ENCODE results near the gene USP17L21. TPM values are rescaled to one million over a fixed set of nuclear protein-coding genes. Genes with fewer than 3 reads are reported as not detected.
"Not testable (repeated sequence)": the region's sequence is repeated elsewhere in the genome, so short reads cannot be mapped to it uniquely, and the experiment has no call there.

The USP17L21 gene
- total and polyA plus RNA-seq, 2 of the 13 experiments (the other 11 are each of a cell fraction or from before 2014, with no cell fraction given) = not detected

- H3K4me1 ChIP-seq (ENCODE audit: insufficient read depth, low read length); in situ Hi-C loops (cut with HindIII; ENCODE audit: extremely low pct_ligation_motif_present, low pct_unique_long_range_greater_than_20kb); H3K9ac ChIP-seq (ENCODE audit: insufficient read depth, low read depth, low read length); H3K9me3 ChIP-seq (ENCODE audit: low read length); H4K20me1 ChIP-seq (ENCODE audit: insufficient read depth, low read length); H3K4me3 ChIP-seq (replicated peaks in 1 of 3; ENCODE audit: insufficient read depth in 1 of 3, low read depth in 2 of 3, low read length in 3 of 3); POLR2A ChIA-PET; intact Hi-C loops (cut with micrococcal nuclease; ENCODE audit: unreplicated experiment); H2AFZ ChIP-seq (ENCODE audit: low read length); H3K27me3 ChIP-seq (ENCODE audit: control insufficient read depth in 1 of 2, insufficient read depth in 2 of 2, low read length in 2 of 2); ATAC-seq; CTCF ChIA-PET (ENCODE audit: low intra/inter-chr PET ratio, low total read pairs); H3K4me2 ChIP-seq (ENCODE audit: low read depth, low read length); H3K27ac ChIP-seq (ENCODE audit: extremely low read length, insufficient read depth, low read length); DNase-seq (ENCODE audit: low spot score); BruUV-seq (replicated peaks); H3K79me2 ChIP-seq (ENCODE audit: insufficient read depth, low read length); FAIRE-seq; H3K36me3 ChIP-seq (replicated peaks in 1 of 2; ENCODE audit: control insufficient read depth in 1 of 2, insufficient read depth in 2 of 2, low read length in 2 of 2): not testable (repeated sequence)
- WGBS (ENCODE audit: low lambda C conversion rate) = no CpG with 5 or more reads among the region's 15 CpGs
Measured at GRCh38 chr4:9267319-9267718, 4.6 kb downstream of the USP17L21 start, which contains the start of gene USP17L22. TSS of gene USP17L22 (plus strand) at chr4:9267619. CDS start at chr4:9267619, 0 bp downstream.

DNA sequence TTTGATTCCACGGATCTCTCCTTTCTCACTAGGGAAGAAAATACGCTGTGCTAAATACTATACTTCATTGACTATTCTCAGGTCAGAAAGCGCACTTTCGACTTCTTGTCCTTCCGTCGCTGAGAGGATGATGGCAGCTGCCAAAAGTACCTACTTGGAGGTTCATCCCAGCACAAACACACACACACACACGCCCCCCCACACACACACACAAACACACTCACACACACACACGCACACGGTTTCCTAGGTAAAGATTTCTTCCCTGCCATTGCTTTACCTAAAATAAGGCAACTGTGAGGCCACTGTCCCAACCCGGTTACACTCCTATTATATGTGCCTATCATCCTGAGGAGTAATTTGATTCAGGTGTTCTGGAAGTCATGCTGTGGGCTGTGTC lies 9.0 kb downstream of the USP17L21 start:
- ATAC-seq; H2AFZ ChIP-seq (ENCODE audit: low read length); H3K9ac ChIP-seq (ENCODE audit: insufficient read depth, low read depth, low read length); BruUV-seq (replicated peaks); H3K4me3 ChIP-seq (replicated peaks in 1 of 3; ENCODE audit: insufficient read depth in 1 of 3, low read depth in 2 of 3, low read length in 3 of 3); in situ Hi-C loops (cut with HindIII; ENCODE audit: extremely low pct_ligation_motif_present, low pct_unique_long_range_greater_than_20kb); H4K20me1 ChIP-seq (ENCODE audit: insufficient read depth, low read length); H3K9me3 ChIP-seq (ENCODE audit: low read length); CTCF ChIA-PET (ENCODE audit: low intra/inter-chr PET ratio, low total read pairs); H3K4me1 ChIP-seq (ENCODE audit: insufficient read depth, low read length); DNase-seq (ENCODE audit: low spot score); H3K36me3 ChIP-seq (replicated peaks in 1 of 2; ENCODE audit: control insufficient read depth in 1 of 2, insufficient read depth in 2 of 2, low read length in 2 of 2); H3K27ac ChIP-seq (ENCODE audit: extremely low read length, insufficient read depth, low read length); H3K27me3 ChIP-seq (ENCODE audit: control insufficient read depth in 1 of 2, insufficient read depth in 2 of 2, low read length in 2 of 2); H3K4me2 ChIP-seq (ENCODE audit: low read depth, low read length); POLR2A ChIA-PET; FAIRE-seq; H3K79me2 ChIP-seq (ENCODE audit: insufficient read depth, low read length); intact Hi-C loops (cut with micrococcal nuclease; ENCODE audit: unreplicated experiment): not testable (repeated sequence)
- WGBS (ENCODE audit: low lambda C conversion rate) = 56% methylated on average over 8 of the region's 10 CpGs

Other genes with a start within 250 kb of the USP17L21 start
- gene FAM90A26, start 92.5 kb upstream of the USP17L21 start, total RNA-seq (2016; rRNA removed; fragmentation: Illumina TruSeq; extraction: Trizol) = not detected in 2 replicates
- gene FAM90A26, start 92.5 kb upstream of the USP17L21 start, polyA plus RNA-seq (2011; rRNA removed) = not detected in 2 replicates
- gene USP17L10, start 52.2 kb upstream of the USP17L21 start, total RNA-seq (2016; rRNA removed; fragmentation: Illumina TruSeq; extraction: Trizol) = not detected in 2 replicates
- gene USP17L10, start 52.2 kb upstream of the USP17L21 start, polyA plus RNA-seq (2011; rRNA removed) = not detected in 2 replicates
- gene USP17L11, start 47.5 kb upstream of the USP17L21 start, total RNA-seq (2016; rRNA removed; fragmentation: Illumina TruSeq; extraction: Trizol) = not detected in 2 replicates
- gene USP17L11, start 47.5 kb upstream of the USP17L21 start, polyA plus RNA-seq (2011; rRNA removed) = not detected in 2 replicates
- gene USP17L12, start 42.7 kb upstream of the USP17L21 start, total RNA-seq (2016; rRNA removed; fragmentation: Illumina TruSeq; extraction: Trizol) = not detected in 2 replicates
- not detected in 2 replicates for gene USP17L12, start 42.7 kb upstream of the USP17L21 start, polyA plus RNA-seq (2011; rRNA removed)
- gene USP17L13, start 38.0 kb upstream of the USP17L21 start, total RNA-seq (2016; rRNA removed; fragmentation: Illumina TruSeq; extraction: Trizol) = not detected in 2 replicates
- gene USP17L13, start 38.0 kb upstream of the USP17L21 start, polyA plus RNA-seq (2011; rRNA removed) = not detected in 2 replicates
- gene USP17L15, start 28.5 kb upstream of the USP17L21 start, total RNA-seq (2016; rRNA removed; fragmentation: Illumina TruSeq; extraction: Trizol) = not detected in 2 replicates
- not detected in 2 replicates for gene USP17L15, start 28.5 kb upstream of the USP17L21 start, polyA plus RNA-seq (2011; rRNA removed)
- gene USP17L17, start 19.0 kb upstream of the USP17L21 start, total RNA-seq (2016; rRNA removed; fragmentation: Illumina TruSeq; extraction: Trizol) = not detected in 2 replicates
- not detected in 2 replicates for gene USP17L17, start 19.0 kb upstream of the USP17L21 start, polyA plus RNA-seq (2011; rRNA removed)
- gene USP17L18, start 14.2 kb upstream of the USP17L21 start, total RNA-seq (2016; rRNA removed; fragmentation: Illumina TruSeq; extraction: Trizol) = not detected in 2 replicates
- gene USP17L18, start 14.2 kb upstream of the USP17L21 start, polyA plus RNA-seq (2011; rRNA removed) = not detected in 2 replicates
- gene USP17L19, start 9.5 kb upstream of the USP17L21 start, total RNA-seq (2016; rRNA removed; fragmentation: Illumina TruSeq; extraction: Trizol) = not detected in 2 replicates
- not detected in 2 replicates for gene USP17L19, start 9.5 kb upstream of the USP17L21 start, polyA plus RNA-seq (2011; rRNA removed)
- gene USP17L20, start 4.7 kb upstream of the USP17L21 start, total RNA-seq (2016; rRNA removed; fragmentation: Illumina TruSeq; extraction: Trizol) = not detected in 2 replicates
- gene USP17L20, start 4.7 kb upstream of the USP17L21 start, polyA plus RNA-seq (2011; rRNA removed) = not detected in 2 replicates
- not detected in 2 replicates for gene USP17L22, start 4.7 kb downstream of the USP17L21 start, total RNA-seq (2016; rRNA removed; fragmentation: Illumina TruSeq; extraction: Trizol)
- gene USP17L22, start 4.7 kb downstream of the USP17L21 start, polyA plus RNA-seq (2011; rRNA removed) = not detected in 2 replicates
- not detected in 2 replicates for gene USP17L24, start 62.3 kb downstream of the USP17L21 start, total RNA-seq (2016; rRNA removed; fragmentation: Illumina TruSeq; extraction: Trizol)
- gene USP17L24, start 62.3 kb downstream of the USP17L21 start, polyA plus RNA-seq (2011; rRNA removed) = not detected in 2 replicates
- gene USP17L25, start 67.0 kb downstream of the USP17L21 start, total RNA-seq (2016; rRNA removed; fragmentation: Illumina TruSeq; extraction: Trizol) = not detected in 2 replicates
- gene USP17L25, start 67.0 kb downstream of the USP17L21 start, polyA plus RNA-seq (2011; rRNA removed) = not detected in 2 replicates
- not detected in 2 replicates for gene USP17L26, start 71.8 kb downstream of the USP17L21 start, total RNA-seq (2016; rRNA removed; fragmentation: Illumina TruSeq; extraction: Trizol)
- gene USP17L26, start 71.8 kb downstream of the USP17L21 start, polyA plus RNA-seq (2011; rRNA removed) = not detected in 2 replicates
- gene USP17L5, start 76.5 kb downstream of the USP17L21 start, total RNA-seq (2016; rRNA removed; fragmentation: Illumina TruSeq; extraction: Trizol) = not detected in 2 replicates
- gene USP17L5, start 76.5 kb downstream of the USP17L21 start, polyA plus RNA-seq (2011; rRNA removed) = not detected in 2 replicates
- not detected in 2 replicates for gene USP17L27, start 81.3 kb downstream of the USP17L21 start, total RNA-seq (2016; rRNA removed; fragmentation: Illumina TruSeq; extraction: Trizol)
- not detected in 2 replicates for gene USP17L27, start 81.3 kb downstream of the USP17L21 start, polyA plus RNA-seq (2011; rRNA removed)
- gene USP17L28, start 86.0 kb downstream of the USP17L21 start, total RNA-seq (2016; rRNA removed; fragmentation: Illumina TruSeq; extraction: Trizol) = not detected in 2 replicates
- not detected in 2 replicates for gene USP17L28, start 86.0 kb downstream of the USP17L21 start, polyA plus RNA-seq (2011; rRNA removed)
- gene USP17L29, start 90.8 kb downstream of the USP17L21 start, total RNA-seq (2016; rRNA removed; fragmentation: Illumina TruSeq; extraction: Trizol) = not detected in 2 replicates
- not detected in 2 replicates for gene USP17L29, start 90.8 kb downstream of the USP17L21 start, polyA plus RNA-seq (2011; rRNA removed)
- not detected in 2 replicates for gene USP17L30, start 100.3 kb downstream of the USP17L21 start, total RNA-seq (2016; rRNA removed; fragmentation: Illumina TruSeq; extraction: Trizol)
- not detected in 2 replicates for gene USP17L30, start 100.3 kb downstream of the USP17L21 start, polyA plus RNA-seq (2011; rRNA removed)
- gene DEFB131A, start 181.5 kb downstream of the USP17L21 start, total RNA-seq (2016; rRNA removed; fragmentation: Illumina TruSeq; extraction: Trizol) = not detected in 2 replicates
- not detected in 2 replicates for gene DEFB131A, start 181.5 kb downstream of the USP17L21 start, polyA plus RNA-seq (2011; rRNA removed)

All from HepG2 (cell line).